HG03378 (cell line): ENCODE measurements around the gene VANGL1.

Experiments used
- ATAC-seq: cut with Tn5 transposase; IDR thresholded peaks from one replicate; pipeline ENCODE4 v1.9.1; 2021; ENCODE audit warnings: mild to moderate bottlenecking, moderate library complexity; ENCODE audit not compliant: unreplicated experiment

Gene VANGL1

GRCh38 chr1:115701090-115701489 is 59.3 kb downstream of the VANGL1 start:
- ATAC-seq, result no peak

DNA sequence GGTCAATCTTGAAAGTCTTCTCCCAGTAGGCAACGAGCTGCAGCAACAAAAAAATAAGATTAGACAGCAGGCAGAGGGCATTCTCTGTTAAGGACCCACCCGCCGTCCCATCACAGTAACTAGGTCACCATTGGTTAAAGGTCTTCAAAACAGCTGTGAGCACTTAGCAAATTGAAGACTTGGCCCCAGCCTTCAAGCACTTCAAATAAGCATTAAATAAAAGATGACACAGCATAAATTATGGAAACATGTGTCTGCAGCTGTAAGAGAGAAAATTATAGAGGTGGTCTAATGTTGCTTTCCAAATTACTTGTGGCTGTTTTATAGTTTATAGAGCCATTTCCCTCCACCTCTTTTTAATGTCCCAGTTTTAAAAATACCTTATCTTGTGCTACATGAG is 61.2 kb downstream of the VANGL1 start:
- ATAC-seq, result no peak

DNA sequence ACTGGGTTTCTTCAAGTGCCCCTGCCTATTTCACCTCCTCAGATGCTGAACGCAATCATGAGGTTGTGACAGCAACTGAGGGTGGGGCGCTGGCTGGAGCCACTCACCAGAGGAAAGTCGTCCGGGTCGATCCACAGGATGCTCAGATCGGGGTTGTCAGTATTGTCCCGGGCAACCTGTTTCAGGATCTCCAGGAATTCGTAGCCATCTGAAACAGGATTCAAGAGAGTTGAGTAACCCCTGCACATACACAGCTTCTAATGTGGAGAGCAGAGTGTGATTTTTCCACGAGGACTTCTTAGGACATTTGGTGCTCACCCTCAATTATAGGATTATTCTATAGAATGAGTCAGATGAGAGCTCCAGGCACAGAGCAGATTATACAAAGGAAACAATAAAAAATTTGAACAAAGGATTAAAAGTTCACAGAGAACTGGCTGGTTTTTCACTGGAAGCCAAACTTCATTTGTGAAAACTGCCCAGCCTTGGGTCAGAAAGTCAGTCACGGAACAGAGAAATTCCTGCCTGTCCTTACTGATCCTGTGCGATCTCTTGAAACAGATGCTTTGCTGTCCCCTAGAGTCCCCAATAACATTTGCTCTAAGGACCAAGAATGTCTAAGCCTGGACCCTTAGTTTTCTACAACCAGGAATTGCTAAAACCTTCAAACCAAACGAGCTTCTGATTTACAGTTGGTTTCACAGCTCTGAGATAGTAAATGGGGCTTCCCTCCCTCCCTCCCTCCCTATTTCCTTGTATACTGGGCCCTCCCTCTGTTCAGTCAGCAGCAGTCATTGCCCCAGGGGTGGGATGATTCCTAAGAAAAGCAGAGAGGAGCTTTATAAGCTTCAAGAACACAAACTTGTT is 63.5 kb downstream of the VANGL1 start:
- ATAC-seq, result no peak

DNA sequence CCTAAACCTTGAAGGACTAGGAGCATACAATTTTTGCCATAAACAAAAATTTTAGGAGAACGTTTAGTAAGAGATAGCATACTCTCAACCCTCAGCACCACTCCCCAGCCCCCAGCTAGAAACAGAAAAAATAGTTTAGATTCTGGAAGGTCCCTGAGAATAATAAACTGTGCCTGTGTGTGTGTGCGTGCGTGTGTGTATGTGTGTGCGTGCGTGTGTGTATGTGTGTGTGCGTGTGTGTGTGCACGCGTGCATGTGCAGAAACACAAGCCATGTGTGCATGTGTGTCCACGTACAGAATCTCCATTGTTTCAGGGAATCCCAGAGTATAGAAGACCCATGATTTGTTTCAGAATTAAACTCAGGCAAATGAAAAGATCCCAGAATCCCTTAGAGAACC is 64.2 kb downstream of the VANGL1 start:
- no peak for ATAC-seq

DNA sequence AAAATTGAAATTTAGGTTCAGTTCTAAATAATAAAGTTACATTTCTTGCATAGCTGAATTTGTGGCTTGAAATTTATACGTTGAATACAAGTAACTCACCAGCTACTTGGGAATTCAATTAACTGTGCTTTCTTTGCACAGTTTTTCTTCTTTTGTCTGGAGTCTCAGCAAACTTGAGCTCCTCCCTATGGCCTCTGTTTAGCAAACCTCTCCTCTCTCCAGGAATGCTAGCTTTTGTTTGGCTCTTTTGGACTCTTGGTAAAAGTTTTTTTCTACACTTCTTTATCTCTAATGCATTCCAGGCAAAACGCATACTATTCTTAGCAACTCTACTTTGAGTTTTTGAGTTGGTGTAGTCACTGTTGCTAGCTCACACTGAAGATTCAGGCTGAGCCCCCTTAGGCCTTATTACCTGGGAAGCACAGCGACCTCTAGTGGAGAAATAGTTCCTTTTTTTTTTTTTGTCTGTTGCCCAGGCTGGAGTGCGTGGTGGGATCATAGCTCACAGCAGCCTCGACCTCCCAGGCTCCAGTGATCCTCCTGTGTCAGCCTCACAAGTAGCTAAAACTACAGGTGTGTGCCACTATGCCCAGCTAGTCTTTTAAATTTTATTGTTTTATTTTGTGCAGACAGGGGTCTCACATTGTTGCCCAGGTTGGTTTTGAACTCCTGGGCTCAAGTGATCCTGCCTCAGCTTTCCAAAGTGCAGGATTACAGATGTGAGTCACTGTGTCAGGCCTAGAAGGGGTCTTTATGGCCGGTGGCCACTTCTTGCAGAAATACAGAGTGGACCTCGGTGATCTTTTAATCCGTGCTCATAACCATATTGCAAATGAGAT is 65.0 kb downstream of the VANGL1 start:
- ATAC-seq, result no peak

DNA sequence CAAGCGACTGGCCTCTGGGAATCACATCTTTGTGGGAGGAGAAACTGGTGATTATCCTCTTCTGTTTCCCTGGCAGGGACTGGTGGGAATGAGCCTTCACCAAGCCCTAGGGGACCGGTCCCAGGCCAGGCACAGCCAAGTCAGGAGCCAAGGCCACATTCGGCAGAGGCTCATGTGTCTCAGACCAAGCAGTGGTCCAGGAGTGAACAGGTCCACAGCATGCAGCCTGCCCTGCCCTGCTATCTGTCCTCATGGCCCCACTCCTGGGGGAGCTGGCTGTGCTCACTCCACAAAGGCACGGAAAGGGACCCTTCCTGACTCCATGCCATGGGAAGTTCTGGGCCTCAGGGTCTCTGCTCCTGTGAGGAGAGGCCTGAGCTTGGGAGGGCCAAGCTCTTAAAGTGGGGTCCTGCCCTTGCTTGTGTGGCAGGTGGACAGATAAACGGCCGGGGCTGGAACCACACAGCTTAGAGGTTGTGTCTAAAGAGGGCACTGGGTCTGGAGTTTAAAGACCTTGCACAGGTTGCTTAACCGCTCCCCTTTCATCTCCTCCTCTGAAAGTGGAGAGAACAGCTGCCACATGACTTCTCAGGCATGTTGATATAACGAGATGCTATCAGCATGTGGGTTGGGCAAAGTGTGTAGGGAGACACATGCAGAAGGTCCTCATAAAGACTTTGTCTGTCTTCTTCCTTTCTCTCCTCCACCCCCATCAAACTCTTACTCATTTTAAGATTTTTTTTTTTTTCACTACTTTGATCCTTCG is 69.3 kb downstream of the VANGL1 start:
- no peak for ATAC-seq

- ATAC-seq, result no peak
Observed at GRCh38 chr1:115712911-115713609, 71.3 kb downstream of the VANGL1 start.

- ATAC-seq, result no peak
Observed at GRCh38 chr1:115713906-115714305, 72.1 kb downstream of the VANGL1 start.

DNA sequence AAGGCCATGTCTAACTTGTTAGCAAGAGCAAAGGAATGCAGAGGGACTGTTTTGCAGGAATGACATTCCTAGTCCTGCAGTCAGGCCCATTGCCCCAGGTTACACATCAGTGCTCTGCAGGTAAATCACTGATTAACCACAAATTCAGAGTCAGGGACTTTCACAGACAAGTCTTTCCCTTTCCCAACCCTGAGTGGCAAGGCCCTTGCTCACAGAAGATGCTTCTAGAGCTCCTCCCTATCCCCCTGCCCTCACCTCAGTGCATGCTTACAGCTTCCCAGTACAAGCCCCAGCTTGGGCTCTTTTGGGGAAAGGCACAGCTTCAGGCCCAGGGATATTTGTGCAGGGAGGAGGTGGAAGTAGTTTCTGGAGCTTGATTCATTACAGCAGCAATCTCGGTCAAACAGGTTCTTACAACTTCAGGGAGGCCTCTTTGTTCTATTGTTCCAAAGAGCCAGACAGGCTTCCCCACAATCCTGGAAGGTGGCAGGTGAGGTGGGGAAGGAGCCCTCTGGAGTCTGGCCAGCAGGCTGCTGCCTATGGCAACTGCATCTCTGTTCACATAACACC is 72.9 kb downstream of the VANGL1 start:
- no peak for ATAC-seq

GRCh38 chr1:115717541-115717940 is 75.8 kb downstream of the VANGL1 start:
- ATAC-seq, result no peak

GRCh38 chr1:115718011-115718754 is 76.4 kb downstream of the VANGL1 start:
- no peak for ATAC-seq

- no peak for ATAC-seq
Observed at GRCh38 chr1:115719285-115719684, 77.5 kb downstream of the VANGL1 start.

DNA sequence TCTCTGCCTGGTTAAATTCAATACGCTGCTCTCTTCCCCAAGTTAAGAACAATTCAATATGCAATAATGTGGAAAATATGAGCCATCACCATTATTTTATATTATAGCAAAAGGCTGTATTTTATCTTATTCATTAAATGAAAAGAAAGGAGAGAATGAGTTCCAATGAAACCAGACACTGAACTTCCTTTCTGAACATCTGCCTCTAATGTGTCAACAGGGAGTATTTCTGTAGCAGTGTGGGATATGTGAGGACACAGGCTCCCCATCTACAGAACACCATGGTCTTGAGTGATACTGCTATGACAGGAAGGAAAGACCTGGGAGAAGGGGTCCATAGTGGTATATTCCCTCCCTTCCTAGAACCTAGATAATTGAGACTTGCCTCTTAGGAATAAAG is 80.5 kb downstream of the VANGL1 start:
- no peak for ATAC-seq

DNA sequence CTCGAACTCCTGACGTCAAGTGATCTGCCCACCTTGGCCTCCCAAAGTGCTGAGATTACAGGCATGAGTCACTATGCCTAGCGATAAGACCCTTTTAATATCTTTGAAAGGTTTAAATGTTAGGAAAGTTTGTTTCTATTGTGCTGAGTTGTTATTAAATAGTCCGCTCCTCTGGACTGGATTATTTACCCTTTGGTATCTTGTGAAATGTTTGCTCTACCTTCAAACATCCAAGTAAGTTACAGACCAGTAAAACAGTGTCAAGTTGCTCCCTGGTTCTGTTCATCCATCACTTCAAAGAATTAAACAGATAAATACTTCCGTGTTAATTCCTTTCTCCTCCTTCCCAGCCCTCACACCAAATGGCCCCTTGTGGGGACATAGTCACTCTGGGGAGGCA is 82.0 kb downstream of the VANGL1 start:
- no peak for ATAC-seq

GRCh38 chr1:115725600-115725999 is 83.8 kb downstream of the VANGL1 start:
- no peak for ATAC-seq

GRCh38 chr1:115726161-115726560 is 84.4 kb downstream of the VANGL1 start:
- ATAC-seq, result no peak

DNA sequence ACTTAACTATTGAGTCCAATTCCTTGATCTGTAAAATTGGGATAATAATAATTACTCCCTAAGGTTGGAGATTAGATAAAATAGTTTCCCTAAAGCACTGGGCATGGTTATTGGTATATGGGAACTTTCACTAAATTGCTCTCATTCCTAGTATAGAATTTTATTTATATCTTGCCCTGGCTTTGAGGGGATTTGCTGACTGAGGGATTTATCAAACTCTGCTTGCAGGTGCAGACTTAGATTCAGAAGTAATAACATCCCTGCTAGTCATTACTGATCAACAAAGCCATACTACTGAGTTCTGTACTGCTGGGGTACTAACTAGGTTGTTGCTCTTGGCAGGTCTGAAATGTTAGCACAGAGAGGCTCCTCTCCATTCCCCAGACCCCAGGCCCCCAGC is 84.8 kb downstream of the VANGL1 start:
- no peak for ATAC-seq

DNA sequence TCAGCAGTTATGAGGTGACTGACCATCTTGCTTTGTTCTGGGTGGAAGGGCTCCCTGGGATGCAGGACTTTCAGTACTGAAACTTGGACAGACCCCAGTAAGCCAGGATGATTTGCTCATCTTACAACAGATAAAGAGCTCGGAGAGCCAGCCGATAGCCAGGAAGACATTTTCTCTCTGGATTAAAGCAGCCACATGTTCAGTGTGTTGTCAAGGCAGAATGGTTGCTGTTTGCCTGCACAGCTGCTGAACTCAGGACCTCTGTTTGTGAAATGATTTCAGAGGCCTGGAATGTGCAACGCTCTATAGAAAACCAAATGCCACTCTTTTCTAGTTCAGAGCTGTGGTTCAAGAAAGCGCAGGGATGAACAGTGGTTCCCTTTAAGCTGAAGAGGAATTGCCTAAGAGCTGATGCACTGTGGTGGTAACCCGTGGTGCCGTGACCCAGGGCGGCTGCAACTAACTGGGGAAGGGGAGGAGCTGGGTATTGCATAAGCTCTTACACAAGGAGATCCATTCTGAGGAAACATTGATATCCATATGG is 86.0 kb downstream of the VANGL1 start:
- no peak for ATAC-seq

DNA sequence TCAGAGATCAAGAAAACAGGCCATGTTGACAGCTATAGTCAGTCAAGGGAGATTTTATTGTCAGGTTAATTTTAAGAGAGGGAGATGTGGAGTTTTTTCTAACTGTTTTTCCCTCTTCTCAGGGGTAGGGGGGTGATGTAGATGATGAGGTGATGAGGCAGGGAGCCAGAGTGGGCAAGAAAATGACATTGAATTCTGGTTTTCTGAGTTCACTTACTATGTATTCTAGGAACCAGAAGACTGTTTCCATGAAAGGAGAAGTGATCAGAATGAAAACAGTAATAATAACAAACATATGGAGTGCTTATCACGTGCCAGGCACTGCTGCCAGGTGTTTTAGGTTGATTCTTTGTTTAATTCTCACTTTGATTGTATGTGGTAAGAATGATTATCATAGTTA is 86.6 kb downstream of the VANGL1 start:
- ATAC-seq, result no peak
